Erythroblast (primary cell): ENCODE data around the gene KPNA6.
A peak's percentile ranks its signal among the peaks of the same experiment; 100 is the strongest.

Source experiments
- GATA1 ChIP-seq: IDR thresholded peaks from 2 replicates; pipeline ENCODE4 v1.6.1; 2011; ENCODE audit warnings: low read depth, mild to moderate bottlenecking, control low read depth, low read length, moderate library complexity
- POLR2A ChIP-seq: IDR thresholded peaks from 2 replicates; pipeline ENCODE4 v1.6.1; 2011; ENCODE audit warnings: mild to moderate bottlenecking, low read length

DNA sequence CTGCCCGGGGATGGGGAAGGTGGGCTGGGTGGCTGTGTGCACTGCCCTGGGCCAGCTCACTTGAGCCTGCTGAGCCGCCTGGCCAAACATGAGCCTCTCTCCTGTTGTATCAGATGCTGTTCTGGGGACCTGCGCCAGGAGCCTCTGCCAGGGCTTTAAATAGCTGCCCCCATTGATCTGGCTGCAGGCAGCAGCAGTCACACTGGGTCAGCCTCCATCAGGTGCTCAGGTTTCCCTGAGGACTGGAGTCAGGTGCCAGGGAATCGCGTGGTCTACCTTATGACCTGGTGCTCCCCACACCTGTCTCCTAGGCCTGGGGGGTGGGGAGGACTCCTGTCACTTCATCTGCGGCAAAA lies 91.8 kb downstream of the KPNA6 start:
- TF ChIP-seq POLR2A (peak; percentile 11), GATA1 (no peak)
